HCT116 (cell line): ENCODE results near the gene ANKRD63.

Source experiments
- EGR1 ChIP-seq: IDR thresholded peaks from 2 replicates; pipeline ENCODE4 v1.6.1; 2012; ENCODE audit warnings: low read depth
- EZH2 ChIP-seq: fragments of 200-600 bp; sonication (generic); IDR thresholded peaks from 2 replicates; pipeline ENCODE4 v1.6.1; 2017; ENCODE audit warnings: antibody characterized with exemption, mixed run types
- POLR2A ChIP-seq: IDR thresholded peaks from 2 replicates; pipeline ENCODE4 v1.7.0; 2011; ENCODE audit warnings: borderline replicate concordance; ENCODE audit not compliant: insufficient read depth, insufficient read length; ENCODE audit errors: extremely low read depth
- TF ChIP-seq, protein P1 (sequence below), 3 experiments: fragments of 200-600 bp in 1 of 3; sonication (generic) in 1 of 3; IDR thresholded peaks in 2 of 3; conservative IDR thresholded peaks in 1 of 3; 2 replicates each; pipeline ENCODE4 v1.5.1; 2012 to 2017; ENCODE audit warnings: low read depth in 2 of 3, low read length in 2 of 3, antibody characterized with exemption in 1 of 3, borderline replicate concordance in 1 of 3, control low read depth in 1 of 3, mild to moderate bottlenecking in 1 of 3, mixed read lengths in 1 of 3, mixed run types in 1 of 3, moderate library complexity in 1 of 3; ENCODE audit not compliant: insufficient read depth in 1 of 3

DNA sequence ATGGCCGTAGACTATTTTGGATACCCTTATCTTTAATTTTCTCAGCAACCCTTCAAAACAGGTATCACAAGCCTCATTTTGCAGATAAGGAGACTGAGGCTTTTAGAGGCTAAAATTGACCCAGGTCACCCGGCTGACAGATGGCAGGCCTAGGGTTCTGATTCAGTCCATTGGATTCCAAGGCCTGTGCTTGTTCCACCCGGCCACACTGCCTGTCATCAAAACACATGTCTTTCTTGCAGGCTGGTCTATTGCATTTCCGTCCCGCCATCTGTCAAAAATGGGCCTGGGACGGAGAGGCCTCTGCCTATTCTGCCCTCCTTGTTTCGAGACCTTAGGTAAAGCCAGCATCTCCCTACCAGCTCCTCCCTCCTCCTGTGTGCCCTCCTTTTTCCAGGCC, 48.8 kb upstream of the ANKRD63 start:
- TF ChIP-seq POLR2A (no peak), EGR1 (no peak), EZH2 (no peak)
- TF ChIP-seq, protein P1, sequence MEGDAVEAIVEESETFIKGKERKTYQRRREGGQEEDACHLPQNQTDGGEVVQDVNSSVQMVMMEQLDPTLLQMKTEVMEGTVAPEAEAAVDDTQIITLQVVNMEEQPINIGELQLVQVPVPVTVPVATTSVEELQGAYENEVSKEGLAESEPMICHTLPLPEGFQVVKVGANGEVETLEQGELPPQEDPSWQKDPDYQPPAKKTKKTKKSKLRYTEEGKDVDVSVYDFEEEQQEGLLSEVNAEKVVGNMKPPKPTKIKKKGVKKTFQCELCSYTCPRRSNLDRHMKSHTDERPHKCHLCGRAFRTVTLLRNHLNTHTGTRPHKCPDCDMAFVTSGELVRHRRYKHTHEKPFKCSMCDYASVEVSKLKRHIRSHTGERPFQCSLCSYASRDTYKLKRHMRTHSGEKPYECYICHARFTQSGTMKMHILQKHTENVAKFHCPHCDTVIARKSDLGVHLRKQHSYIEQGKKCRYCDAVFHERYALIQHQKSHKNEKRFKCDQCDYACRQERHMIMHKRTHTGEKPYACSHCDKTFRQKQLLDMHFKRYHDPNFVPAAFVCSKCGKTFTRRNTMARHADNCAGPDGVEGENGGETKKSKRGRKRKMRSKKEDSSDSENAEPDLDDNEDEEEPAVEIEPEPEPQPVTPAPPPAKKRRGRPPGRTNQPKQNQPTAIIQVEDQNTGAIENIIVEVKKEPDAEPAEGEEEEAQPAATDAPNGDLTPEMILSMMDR (IDR thresholded peaks at IDR 0.05 in 2 of 3, conservative IDR thresholded peaks at IDR 0.05 in 1 of 3; ENCODE audit: borderline replicate concordance in 1 of 3, insufficient read depth in 1 of 3, low read depth in 2 of 3, low read length in 2 of 3) = no peak
